Spleen (tissue), 11 donors: ENCODE measurements around the gene PCDHGA2. TPM values are rescaled to one million over a fixed set of nuclear protein-coding genes. Genes with fewer than 3 reads are reported as not detected.
"Not testable (repeated sequence)": the region's sequence is repeated elsewhere in the genome, so short reads cannot be mapped to it uniquely, and the experiment has no call there.

ENCODE experiments used
- DNase-seq: peaks from one replicate; pipeline ENCODE4 v3.0.0-alpha.2; 2020
- H3K27ac ChIP-seq, 8 donors: fragments of 200-600 bp; sonication (generic) in 7 of 8; 1 replicate in 4 of 8; 2 replicates in 4 of 8; pipeline versions ENCODE4 v1.5.0 to v1.8.0; 2016 to 2021; ENCODE audit warnings: inconsistent platforms in 4 of 8, mild to moderate bottlenecking in 4 of 8, moderate library complexity in 1 of 8
- H3K27me3 ChIP-seq, 7 donors: fragments of 200-600 bp; sonication (generic) in 6 of 7; replicated peaks in 1 of 7; 1 replicate in 4 of 7; 2 replicates in 3 of 7; pipeline versions ENCODE4 v1.5.0 to v1.8.0; 2016 to 2021; ENCODE audit warnings: inconsistent platforms in 3 of 7, mild to moderate bottlenecking in 1 of 7
- H3K36me3 ChIP-seq, 6 donors: fragments of 200-600 bp; sonication (generic) in 5 of 6; 1 replicate in 4 of 6; 2 replicates in 2 of 6; pipeline versions ENCODE4 v1.5.0 to v1.8.0; 2016 to 2021; ENCODE audit warnings: inconsistent platforms in 2 of 6
- H3K4me1 ChIP-seq, 6 donors: fragments of 200-600 bp; sonication (generic) in 5 of 6; 1 replicate in 3 of 6; 2 replicates in 3 of 6; pipeline versions ENCODE4 v1.5.0 to v1.8.0; 2016 to 2021; ENCODE audit warnings: inconsistent platforms in 3 of 6
- H3K4me3 ChIP-seq, 8 donors: fragments of 200-600 bp; sonication (generic) in 7 of 8; 1 replicate in 4 of 8; 2 replicates in 4 of 8; pipeline versions ENCODE4 v1.5.0 to v1.8.0; 2016 to 2021; ENCODE audit warnings: inconsistent platforms in 4 of 8, mild to moderate bottlenecking in 4 of 8, moderate library complexity in 2 of 8
- H3K9me3 ChIP-seq, 8 donors: fragments of 200-600 bp; sonication (generic) in 7 of 8; 1 replicate in 4 of 8; 2 replicates in 4 of 8; pipeline versions ENCODE4 v1.5.0 to v1.8.0; 2016 to 2021; ENCODE audit warnings: inconsistent platforms in 4 of 8
- POLR2A ChIP-seq, 3 donors: fragments of 450-650 bp; IDR thresholded peaks; one replicate each; pipeline ENCODE4 v1.5.1; 2017; ENCODE audit warnings: antibody characterized with exemption in 3 of 3, mild to moderate bottlenecking in 1 of 3
- POLR2AphosphoS5 ChIP-seq, 3 donors: sonication (generic); formaldehyde crosslinking; IDR thresholded peaks; one replicate each; pipeline ENCODE4 v1.5.1; 2017; ENCODE audit warnings: antibody characterized with exemption in 3 of 3
- WGBS, 5 donors: extraction: QIAGEN DNeasy Blood & Tissue Kit in 3 of 5; methylation state at CpG; one replicate each; pipeline versions ENCODE4 v1.1.5 to v1.1.7; 2013 to 2018; 5-methylcytosine and 5-hydroxymethylcytosine counted together
- intact Hi-C: fragments of 100-400 bp; cut with DNase I; formaldehyde crosslinking; loops from one replicate; pipeline ENCODE4 v1.15.0; 2023; ENCODE audit warnings: low total_unique reads
- polyA plus RNA-seq, 3 donors: library from polyadenylated mRNA; stranded (reverse); fragments of 200-250 nt; gene quantifications; one replicate each; pipeline ENCODE4 v1.2.1, GENCODE V29; 2013
- total RNA-seq, 7 donors: library from RNA; depleted of rRNA in 3 of 7; stranded (reverse); fragments of >200 nt in 3 of 7; fragmentation: NEBNext Ultra II Directional in 4 of 7; extraction: Animal tissue kit (Norgen Biotek cat#: 25700) in 4 of 7; gene quantifications; one replicate each; pipeline versions ENCODE4 v1.1.0 to v1.2.1, GENCODE V29; 2016 to 2021
- TF ChIP-seq, protein P1 (sequence below), 11 experiments: fragments of 200-600 bp in 7 of 11; fragments of 450-650 bp in 4 of 11; sonication (generic) in 4 of 11; IDR thresholded peaks in 8 of 11; conservative IDR thresholded peaks in 3 of 11; 1 replicate in 7 of 11; 2 replicates in 4 of 11; pipeline versions ENCODE4 v1.4.0 to v1.8.0; 2016 to 2021; ENCODE audit warnings: antibody characterized with exemption in 11 of 11, inconsistent platforms in 4 of 11, mild to moderate bottlenecking in 1 of 11
- donor health status: healthy with polysubstance abuse.
- donor health status: DM: no; HTN: no; CAD: no; lungs with moderate emphysema.
- donor health status: DM: no; HTN: no; CAD: no.
- donor health status: Bipolar disorder and iron deficiency.
- donor health status: healthy.
- donor health status: DM: no; HTN: no; CAD: no.
- donor health status: DM: yes; HTN: yes; CAD: no.

PCDHGA2 gene
- total and polyA plus RNA-seq, 10 donors = 0.04 to 3.9 (median 1.4) TPM

DNA sequence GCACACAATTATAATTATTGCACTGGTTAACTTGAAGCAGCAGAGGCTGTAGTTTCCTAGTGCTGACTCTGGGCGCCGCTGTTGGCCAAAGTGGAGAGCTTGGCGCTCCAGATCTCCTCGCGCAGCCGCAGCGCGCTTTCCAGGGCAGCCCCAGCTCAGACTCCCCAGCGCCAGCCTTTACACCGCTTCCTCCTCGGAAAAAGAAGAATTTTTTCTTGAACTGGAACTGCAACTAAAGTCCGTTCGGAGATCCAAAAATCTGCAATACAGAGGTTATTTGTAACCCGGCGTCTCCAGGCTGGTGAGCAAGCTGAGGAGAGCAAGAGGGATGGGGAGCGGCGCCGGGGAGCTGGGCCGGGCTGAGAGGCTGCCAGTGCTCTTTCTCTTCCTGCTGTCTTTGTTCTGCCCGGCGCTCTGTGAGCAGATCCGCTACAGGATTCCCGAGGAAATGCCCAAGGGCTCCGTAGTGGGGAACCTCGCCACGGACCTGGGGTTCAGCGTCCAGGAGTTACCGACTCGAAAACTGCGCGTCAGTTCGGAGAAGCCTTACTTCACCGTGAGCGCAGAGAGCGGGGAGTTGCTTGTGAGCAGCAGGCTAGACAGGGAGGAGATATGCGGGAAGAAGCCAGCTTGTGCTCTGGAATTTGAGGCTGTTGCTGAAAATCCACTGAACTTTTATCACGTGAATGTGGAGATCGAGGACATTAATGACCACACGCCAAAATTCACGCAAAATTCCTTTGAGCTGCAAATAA lies 49.2 kb downstream of the PCDHGA2 start, which contains the start of gene PCDHGB4:
Gene PCDHGB4 (plus strand): TSS at position 142 of the 755 bp plus-strand sequence. CDS start 187 bp downstream, at position 329.
- Histone ChIP-seq H3K27me3 (peaks cover 0 to 96% (median 16%) of the 10 kb centered on the region in 7 donors), H3K4me3 (peak within 1 kb of the TSS in 2 of 8 donors; percentile 2 to 50), H3K9me3 (peaks cover 0 to 97% (median 96%) of the 10 kb centered on the region in 8 donors)
- H3K36me3 ChIP-seq, DNase-seq, intact Hi-C loops, H3K4me1 ChIP-seq, H3K27ac ChIP-seq: not testable (repeated sequence)
- TF ChIP-seq, protein P1, sequence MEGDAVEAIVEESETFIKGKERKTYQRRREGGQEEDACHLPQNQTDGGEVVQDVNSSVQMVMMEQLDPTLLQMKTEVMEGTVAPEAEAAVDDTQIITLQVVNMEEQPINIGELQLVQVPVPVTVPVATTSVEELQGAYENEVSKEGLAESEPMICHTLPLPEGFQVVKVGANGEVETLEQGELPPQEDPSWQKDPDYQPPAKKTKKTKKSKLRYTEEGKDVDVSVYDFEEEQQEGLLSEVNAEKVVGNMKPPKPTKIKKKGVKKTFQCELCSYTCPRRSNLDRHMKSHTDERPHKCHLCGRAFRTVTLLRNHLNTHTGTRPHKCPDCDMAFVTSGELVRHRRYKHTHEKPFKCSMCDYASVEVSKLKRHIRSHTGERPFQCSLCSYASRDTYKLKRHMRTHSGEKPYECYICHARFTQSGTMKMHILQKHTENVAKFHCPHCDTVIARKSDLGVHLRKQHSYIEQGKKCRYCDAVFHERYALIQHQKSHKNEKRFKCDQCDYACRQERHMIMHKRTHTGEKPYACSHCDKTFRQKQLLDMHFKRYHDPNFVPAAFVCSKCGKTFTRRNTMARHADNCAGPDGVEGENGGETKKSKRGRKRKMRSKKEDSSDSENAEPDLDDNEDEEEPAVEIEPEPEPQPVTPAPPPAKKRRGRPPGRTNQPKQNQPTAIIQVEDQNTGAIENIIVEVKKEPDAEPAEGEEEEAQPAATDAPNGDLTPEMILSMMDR (IDR thresholded peaks at IDR 0.05 in 8 of 11, conservative IDR thresholded peaks at IDR 0.05 in 3 of 11) = peak in 4 of 11 experiments; percentile 19 to 33 (median 26)
- WGBS, 5 donors = 12 to 20% (median 16%) methylated on average over 19 to 21 of the region's 40 CpGs

DNA sequence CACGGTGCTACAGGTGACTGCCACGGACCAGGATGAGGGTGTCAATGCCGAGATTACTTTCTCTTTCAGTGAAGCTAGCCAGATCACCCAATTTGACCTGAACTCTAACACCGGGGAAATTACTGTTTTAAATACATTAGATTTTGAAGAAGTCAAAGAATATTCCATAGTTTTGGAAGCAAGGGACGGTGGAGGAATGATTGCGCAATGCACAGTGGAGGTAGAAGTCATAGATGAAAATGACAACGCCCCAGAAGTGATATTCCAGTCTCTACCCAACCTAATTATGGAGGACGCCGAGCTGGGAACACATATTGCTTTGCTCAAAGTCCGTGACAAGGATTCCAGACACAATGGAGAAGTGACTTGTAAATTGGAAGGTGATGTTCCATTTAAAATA lies 50.1 kb downstream of the PCDHGA2 start:
- peaks cover 0 to 96% (median 8%) of the 10 kb centered on the region in 7 donors for H3K27me3 ChIP-seq
- H3K36me3 ChIP-seq = peaks cover 0 to 10% (median 0%) of the 10 kb centered on the region in 6 donors
- H3K27ac ChIP-seq = no peak overlapping the region
- WGBS, 5 donors = 44 to 54% (median 48%) methylated on average over 10 of the region's 10 CpGs
- no peak overlapping the region for H3K4me3 ChIP-seq
- intact Hi-C loops = no loop called here
- no peak for DNase-seq
- H3K4me1 ChIP-seq = no peaks in the 10 kb centered on the region
- TF ChIP-seq, protein P1 (IDR thresholded peaks at IDR 0.05 in 8 of 11, conservative IDR thresholded peaks at IDR 0.05 in 3 of 11) = no peak
- TF ChIP-seq POLR2AphosphoS5 (IDR thresholded peaks at IDR 0.05) = no peak
- no peak for TF ChIP-seq POLR2A (IDR thresholded peaks at IDR 0.05)
- H3K9me3 ChIP-seq = peaks cover 0 to 97% (median 96%) of the 10 kb centered on the region in 8 donors

DNA sequence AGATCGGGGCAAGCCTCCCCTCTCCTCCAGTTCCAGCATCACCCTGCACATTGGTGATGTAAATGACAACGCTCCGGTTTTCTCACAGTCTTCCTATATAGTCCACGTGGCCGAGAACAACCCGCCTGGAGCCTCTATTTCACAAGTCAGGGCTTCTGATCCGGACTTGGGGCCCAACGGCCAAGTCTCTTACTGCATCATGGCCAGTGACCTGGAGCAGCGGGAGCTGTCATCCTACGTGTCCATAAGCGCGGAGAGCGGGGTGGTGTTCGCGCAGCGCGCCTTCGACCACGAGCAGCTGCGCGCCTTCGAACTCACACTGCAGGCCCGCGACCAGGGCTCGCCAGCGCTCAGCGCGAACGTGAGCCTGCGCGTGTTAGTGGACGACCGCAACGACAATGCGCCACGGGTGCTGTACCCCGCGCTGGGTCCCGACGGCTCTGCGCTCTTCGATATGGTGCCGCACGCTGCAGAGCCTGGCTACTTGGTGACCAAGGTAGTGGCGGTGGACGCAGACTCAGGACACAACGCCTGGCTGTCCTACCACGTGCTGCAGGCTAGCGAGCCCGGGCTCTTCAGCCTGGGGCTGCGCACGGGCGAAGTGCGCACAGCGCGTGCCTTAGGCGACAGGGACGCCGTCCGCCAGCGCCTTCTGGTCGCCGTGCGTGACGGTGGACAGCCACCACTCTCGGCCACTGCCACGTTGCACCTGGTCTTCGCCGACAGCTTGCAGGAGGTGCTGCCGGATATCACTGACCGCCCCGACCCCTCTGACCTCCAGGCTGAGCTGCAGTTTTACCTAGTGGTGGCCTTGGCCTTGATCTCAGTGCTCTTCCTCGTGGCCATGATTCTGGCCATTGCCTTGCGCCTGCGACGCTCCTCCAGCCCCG lies 50.8 kb downstream of the PCDHGA2 start:
- H3K9me3 ChIP-seq = peaks cover 0 to 97% (median 96%) of the 10 kb centered on the region in 8 donors
- WGBS, 5 donors = 41 to 53% (median 47%) methylated on average over 51 to 77 of the region's 77 CpGs
- peaks cover 0 to 10% (median 0%) of the 10 kb centered on the region in 6 donors for H3K36me3 ChIP-seq
- intact Hi-C loops = no loop called here
- H3K4me3 ChIP-seq = peak overlapping the region in 1 of 8 donors; percentile 9
- DNase-seq = no peak
- TF ChIP-seq POLR2AphosphoS5 (IDR thresholded peaks at IDR 0.05) (no peak), POLR2A (IDR thresholded peaks at IDR 0.05) (no peak)
- TF ChIP-seq, protein P1 (IDR thresholded peaks at IDR 0.05 in 8 of 11, conservative IDR thresholded peaks at IDR 0.05 in 3 of 11) = no peak
- no peak overlapping the region for H3K27ac ChIP-seq
- no peaks in the 10 kb centered on the region for H3K4me1 ChIP-seq
- peaks cover 0 to 96% (median 7%) of the 10 kb centered on the region in 7 donors for H3K27me3 ChIP-seq
